ENCODE results near the gene CACNA2D3.

CACNA2D3 gene

GRCh38 chr3:54494209-54494608 lies 371.9 kb downstream of the CACNA2D3 start:
- DNase-seq: no peak

- DNase-seq: no peak
Measured at GRCh38 chr3:54506603-54507002, 384.3 kb downstream of the CACNA2D3 start.

- no peak for DNase-seq
Measured at GRCh38 chr3:54507876-54508460, 385.6 kb downstream of the CACNA2D3 start.

GRCh38 chr3:54510506-54510905 lies 388.2 kb downstream of the CACNA2D3 start:
- DNase-seq: no peak

- no peak for DNase-seq
Measured at GRCh38 chr3:54511766-54512365, 389.5 kb downstream of the CACNA2D3 start.

- DNase-seq: no peak
Measured at GRCh38 chr3:54514006-54514405, 391.7 kb downstream of the CACNA2D3 start.

- no peak for DNase-seq
Measured at GRCh38 chr3:54514416-54514815, 392.1 kb downstream of the CACNA2D3 start.

GRCh38 chr3:54515441-54516213 lies 393.3 kb downstream of the CACNA2D3 start:
- DNase-seq: no peak

- DNase-seq: no peak
Measured at GRCh38 chr3:54517424-54517823, 395.1 kb downstream of the CACNA2D3 start.

GRCh38 chr3:54518011-54518675 lies 395.8 kb downstream of the CACNA2D3 start:
- no peak for DNase-seq

GRCh38 chr3:54519493-54519892 lies 397.1 kb downstream of the CACNA2D3 start:
- no peak for DNase-seq

- no peak for DNase-seq
Measured at GRCh38 chr3:54520060-54520459, 397.7 kb downstream of the CACNA2D3 start.

GRCh38 chr3:54527521-54527920 lies 405.2 kb downstream of the CACNA2D3 start:
- DNase-seq: no peak

GRCh38 chr3:54527953-54528352 lies 405.6 kb downstream of the CACNA2D3 start:
- DNase-seq: no peak

- no peak for DNase-seq
Measured at GRCh38 chr3:54528668-54529067, 406.3 kb downstream of the CACNA2D3 start.

- DNase-seq: no peak
Measured at GRCh38 chr3:54530091-54530490, 407.7 kb downstream of the CACNA2D3 start.

GRCh38 chr3:54530944-54531343 lies 408.6 kb downstream of the CACNA2D3 start:
- no peak for DNase-seq

- no peak for DNase-seq
Measured at GRCh38 chr3:54531741-54532140, 409.4 kb downstream of the CACNA2D3 start.

- DNase-seq: no peak
Measured at GRCh38 chr3:54533856-54534255, 411.5 kb downstream of the CACNA2D3 start.

GRCh38 chr3:54535619-54536018 lies 413.3 kb downstream of the CACNA2D3 start:
- DNase-seq: no peak

- DNase-seq: no peak
Measured at GRCh38 chr3:54536450-54536849, 414.1 kb downstream of the CACNA2D3 start.

GRCh38 chr3:54537506-54537905 lies 415.2 kb downstream of the CACNA2D3 start:
- DNase-seq: no peak

GRCh38 chr3:54538346-54538745 lies 416.0 kb downstream of the CACNA2D3 start:
- DNase-seq: no peak

- no peak for DNase-seq
Measured at GRCh38 chr3:54541369-54541768, 419.0 kb downstream of the CACNA2D3 start.

All from SIG-M5 (cell line).